IPS-NIHi7 (cell line): ENCODE results near the gene SMIM17.
"Not testable (repeated sequence)": the region's sequence is repeated elsewhere in the genome, so short reads cannot be mapped to it uniquely, and the experiment has no call there.

Experiments
- DNase-seq: peaks from one replicate; pipeline ENCODE4 v3.0.0; 2012; ENCODE audit warnings: mixed read lengths; ENCODE audit errors: extremely low spot score

The SMIM17 gene

DNA sequence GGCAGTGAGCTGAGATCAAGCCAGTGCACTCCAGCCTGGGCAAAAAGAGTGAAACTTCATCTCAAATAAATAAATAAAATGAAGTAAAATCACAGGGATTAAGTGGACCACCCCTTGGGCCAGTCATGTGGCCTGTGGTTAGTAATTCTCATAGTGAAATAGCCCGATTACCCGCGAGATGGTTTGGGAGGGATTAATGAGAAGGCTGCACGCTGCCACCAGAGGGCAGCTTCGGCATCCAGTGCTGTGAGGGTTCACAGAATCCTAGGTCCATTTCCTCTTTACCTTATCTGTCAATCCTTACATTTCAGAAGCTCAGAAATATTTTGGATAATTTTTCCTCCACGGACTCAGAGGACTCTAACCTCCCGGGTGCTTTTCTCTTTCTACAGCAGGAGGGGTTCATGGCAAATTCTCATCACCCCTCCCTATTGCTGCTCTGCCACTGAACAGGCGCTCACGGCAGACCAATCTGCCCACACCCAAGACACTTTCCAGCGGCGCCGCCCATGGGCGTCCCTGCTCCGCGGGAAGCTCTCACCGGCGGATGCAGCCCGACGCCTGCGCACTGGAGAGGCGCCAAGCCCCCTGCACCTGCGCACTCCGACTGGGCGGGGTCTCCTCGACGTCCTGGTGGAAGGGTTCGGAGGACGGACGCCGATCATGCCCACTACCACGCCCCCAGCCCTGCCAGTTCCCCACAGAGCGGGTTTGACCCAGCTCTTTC is 17.6 kb downstream of the SMIM17 start:
- DNase-seq, result no peak

DNA sequence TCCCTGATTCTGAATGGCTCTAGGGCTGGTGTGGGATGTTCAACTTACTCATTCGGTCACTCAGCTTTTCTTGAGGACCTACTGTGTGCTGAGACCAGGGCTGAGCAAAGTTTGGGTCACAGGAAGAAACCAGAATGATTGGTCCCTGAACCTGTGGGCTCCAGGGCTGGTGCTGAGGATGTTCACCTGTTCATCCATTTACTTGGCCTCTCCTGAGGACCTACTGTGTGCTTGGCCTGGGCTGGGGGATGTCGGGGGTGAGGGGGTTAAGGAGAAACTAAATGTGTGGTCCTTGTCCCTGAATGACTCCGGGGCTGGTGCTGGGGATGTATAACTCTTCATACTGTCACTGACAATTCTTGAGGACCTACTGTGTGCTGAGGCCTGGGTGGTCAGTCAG is 18.3 kb downstream of the SMIM17 start:
- no peak for DNase-seq

GRCh38 chr19:56663931-56664500 is 21.1 kb downstream of the SMIM17 start:
- no peak for DNase-seq

GRCh38 chr19:56664511-56664910 is 21.6 kb downstream of the SMIM17 start:
- DNase-seq, result no peak

DNA sequence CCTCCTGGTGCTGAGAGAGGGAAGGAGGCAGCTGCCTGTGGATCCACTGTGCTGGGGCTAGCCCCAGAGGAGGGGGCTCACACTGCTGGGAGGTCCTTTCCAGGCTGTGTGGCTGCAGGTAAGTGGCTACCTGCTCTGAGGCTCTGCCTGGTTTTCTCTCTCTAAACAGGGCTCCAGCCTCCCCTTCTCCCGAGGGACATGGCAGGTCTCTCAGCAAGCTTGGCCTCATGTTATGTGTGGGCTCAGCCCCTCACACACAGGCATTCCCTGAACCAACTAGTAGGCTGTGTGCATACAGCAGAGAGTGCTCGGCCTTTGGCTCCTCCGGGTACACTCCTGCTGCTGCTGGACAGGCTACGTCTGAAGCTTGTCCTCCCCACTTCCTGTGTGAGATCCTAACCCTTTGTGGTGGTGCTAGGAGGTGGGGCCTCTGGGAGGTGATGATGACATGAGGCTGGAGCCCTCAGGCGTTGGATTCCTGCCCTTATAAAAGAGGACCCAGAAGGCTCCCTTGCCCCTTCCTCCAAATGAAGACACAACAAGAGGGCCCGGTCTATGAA is 24.4 kb downstream of the SMIM17 start:
- no peak for DNase-seq

DNA sequence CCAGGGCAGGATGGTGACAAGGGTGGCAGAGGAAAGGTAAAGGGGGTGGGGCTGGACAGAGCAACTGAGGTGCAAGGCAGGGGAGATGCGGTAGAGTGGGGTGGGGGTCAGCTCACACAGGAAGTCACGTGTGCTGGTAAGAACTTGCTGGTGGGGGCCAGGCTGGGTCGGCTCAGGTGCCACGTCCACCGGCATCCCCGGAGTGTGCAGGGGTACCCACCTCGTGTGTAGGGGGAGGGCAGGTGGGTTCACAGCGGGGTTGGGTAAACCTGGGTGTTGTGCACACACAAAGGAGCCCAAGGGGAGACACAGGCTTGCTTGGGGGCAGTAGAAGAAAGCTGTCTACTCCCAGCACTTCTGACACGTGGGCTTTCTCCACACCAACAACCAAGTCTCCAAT is 25.7 kb downstream of the SMIM17 start:
- no peak for DNase-seq

- no peak for DNase-seq
Observed at GRCh38 chr19:56670401-56670960, 27.5 kb downstream of the SMIM17 start.

DNA sequence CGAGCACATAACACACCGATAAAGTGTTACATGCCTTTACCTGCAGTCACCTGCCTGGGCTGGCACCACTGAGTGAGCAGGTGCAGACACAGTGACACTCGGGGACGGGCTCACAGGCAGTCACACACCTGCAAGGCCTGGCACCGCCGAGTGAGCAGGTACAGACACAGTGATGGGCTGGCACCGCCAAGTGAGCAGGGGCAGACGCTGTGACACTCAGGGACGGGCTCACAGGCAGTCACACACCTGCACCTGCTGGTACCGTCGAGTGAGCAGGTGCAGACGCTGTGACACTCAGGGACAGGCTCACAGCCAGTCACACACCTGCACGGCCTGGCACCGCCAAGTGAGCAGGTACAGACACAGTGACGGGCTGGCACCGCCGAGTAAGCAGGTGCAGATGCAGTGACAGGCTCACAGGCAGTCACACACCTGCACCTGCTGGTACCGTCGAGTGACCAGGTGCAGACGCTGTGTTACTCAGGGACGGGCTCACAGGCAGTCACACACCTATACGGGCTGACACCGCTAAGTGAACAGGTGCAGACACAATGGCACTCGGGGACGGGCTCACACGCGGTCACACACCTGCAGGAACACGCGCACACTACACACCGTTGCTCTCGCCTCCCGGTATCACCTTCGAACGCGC is 28.1 kb downstream of the SMIM17 start:
- no peak for DNase-seq

DNA sequence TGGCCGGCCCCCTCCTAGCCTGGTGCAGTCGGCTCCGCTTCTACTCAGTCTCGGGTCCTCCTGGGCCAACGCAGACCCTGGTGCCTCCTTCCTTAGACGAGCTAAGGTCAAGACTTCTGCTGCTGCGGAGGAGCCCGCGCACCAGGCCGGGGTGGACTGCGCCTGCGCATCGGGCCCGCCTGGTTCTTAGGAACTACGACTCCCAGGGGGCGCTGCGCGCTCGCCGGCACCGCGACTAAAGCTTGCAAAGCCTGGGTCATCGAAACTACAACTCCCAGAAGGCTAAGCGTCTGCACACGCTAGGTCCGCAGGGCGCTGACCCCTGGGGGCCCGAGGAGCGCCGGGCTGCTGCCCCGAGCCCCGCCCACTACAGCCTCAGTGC is 28.6 kb downstream of the SMIM17 start, which contains the start of gene ZNF835:
Gene ZNF835 (minus strand): TSS at position 145 of the 382 bp plus-strand sequence. CDS start 6,559 bp downstream, outside the sequence.
- DNase-seq, result no peak

DNA sequence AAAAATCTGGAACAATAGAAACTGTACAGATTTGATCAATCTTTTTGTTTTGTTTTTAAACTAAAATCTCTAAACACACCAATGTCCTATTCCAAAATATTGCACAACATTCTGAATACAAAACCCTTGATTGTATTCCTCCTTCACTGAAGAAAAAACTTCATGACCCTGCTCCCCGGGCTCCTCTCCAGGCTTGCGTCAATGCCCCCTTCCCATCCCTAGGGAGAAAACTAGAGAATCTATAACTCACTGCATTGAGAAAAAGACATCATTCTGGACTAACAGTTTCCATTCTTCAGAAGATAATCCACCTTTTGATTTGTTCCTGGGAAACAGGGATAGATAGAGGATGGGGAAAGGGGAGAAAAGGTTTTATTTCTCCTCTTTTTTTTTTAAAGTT is 29.7 kb downstream of the SMIM17 start:
- not testable (repeated sequence) for DNase-seq

DNA sequence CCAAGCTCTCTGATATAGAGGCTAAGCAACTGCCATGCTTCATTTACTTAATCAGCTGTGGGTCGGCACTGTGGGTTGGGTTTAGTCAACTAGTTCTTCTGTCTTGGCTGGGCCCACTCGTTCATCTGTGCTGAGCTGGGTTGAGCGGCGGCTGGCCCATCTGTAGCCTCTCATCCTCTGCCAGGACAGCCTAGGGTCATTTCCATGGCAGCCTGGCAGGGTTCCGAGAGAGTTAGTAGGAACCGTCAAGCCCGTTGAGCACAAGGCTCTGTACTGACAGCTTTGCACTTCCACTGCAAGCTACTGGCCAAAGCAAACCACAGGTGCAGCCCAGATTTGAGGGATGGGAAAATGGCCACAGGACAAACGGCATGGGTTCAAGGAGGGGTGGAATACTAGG is 35.2 kb downstream of the SMIM17 start:
- no peak for DNase-seq

- DNase-seq, result no peak
Observed at GRCh38 chr19:56681702-56682101, 38.7 kb downstream of the SMIM17 start.

GRCh38 chr19:56683116-56683515 is 40.2 kb downstream of the SMIM17 start:
- DNase-seq, result no peak

- DNase-seq, result no peak
Observed at GRCh38 chr19:56687031-56687430, 44.1 kb downstream of the SMIM17 start.

- DNase-seq, result no peak
Observed at GRCh38 chr19:56689198-56689597, 46.2 kb downstream of the SMIM17 start.

GRCh38 chr19:56690670-56691069 is 47.7 kb downstream of the SMIM17 start:
- no peak for DNase-seq

DNA sequence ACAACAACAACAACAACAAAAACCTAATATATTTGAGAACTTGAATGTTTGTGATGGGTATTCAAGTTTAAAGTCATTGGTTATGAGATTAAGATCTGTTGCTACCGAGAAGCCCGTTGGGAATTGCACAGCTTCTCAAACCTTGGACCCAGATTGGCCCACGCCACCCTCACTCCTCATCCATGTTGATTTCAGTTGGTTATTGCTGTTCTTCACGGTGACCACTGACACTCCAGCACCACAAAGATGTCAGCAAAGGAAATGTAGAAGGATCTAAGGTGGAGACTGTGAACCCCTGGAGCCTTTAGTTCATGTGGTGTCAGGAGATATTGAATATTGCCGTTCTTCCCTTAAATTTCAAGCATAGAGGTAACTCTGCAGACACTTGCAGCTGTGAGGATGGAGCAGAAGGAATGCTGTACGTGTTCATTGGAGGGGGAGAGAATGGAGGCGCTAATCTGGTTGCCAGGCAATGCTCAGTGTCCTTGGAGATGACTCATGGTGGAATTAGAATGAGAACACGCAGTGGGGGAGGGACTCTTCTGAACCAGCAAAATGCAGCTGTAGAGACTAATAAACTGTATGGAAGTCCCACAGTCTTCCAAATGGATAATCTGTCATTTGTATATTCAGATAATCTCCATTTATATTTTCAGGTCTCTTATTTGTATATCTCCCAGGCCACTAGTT is 49.4 kb downstream of the SMIM17 start:
- no peak for DNase-seq

- no peak for DNase-seq
Observed at GRCh38 chr19:56699552-56699951, 56.6 kb downstream of the SMIM17 start.

GRCh38 chr19:56701895-56702294 is 58.9 kb downstream of the SMIM17 start:
- no peak for DNase-seq

- DNase-seq, result no peak
Observed at GRCh38 chr19:56705939-56706338, 63.0 kb downstream of the SMIM17 start.
